ENCODE measurements around the gene UGT2B11.
"Not testable (repeated sequence)": the region's sequence is repeated elsewhere in the genome, so short reads cannot be mapped to it uniquely, and the experiment has no call there.

- not testable (repeated sequence) for TF ChIP-seq POLR2AphosphoS5, POLR2A (IDR thresholded peaks at IDR 0.05; ENCODE audit: low read depth, low read length)
These were observed 48.8 kb downstream of the UGT2B11 start for GRCh38 chr4:69165707-69166106.
